ENCODE data around the gene BCAP31. TPM values are rescaled to one million over a fixed set of nuclear protein-coding genes. Genes with fewer than 3 reads are reported as not detected.

Gene BCAP31
- total and polyA plus RNA-seq, 2 of the 13 experiments (the other 11 are each of a cell fraction or from before 2014, with no cell fraction given): 139 to 178 TPM

DNA sequence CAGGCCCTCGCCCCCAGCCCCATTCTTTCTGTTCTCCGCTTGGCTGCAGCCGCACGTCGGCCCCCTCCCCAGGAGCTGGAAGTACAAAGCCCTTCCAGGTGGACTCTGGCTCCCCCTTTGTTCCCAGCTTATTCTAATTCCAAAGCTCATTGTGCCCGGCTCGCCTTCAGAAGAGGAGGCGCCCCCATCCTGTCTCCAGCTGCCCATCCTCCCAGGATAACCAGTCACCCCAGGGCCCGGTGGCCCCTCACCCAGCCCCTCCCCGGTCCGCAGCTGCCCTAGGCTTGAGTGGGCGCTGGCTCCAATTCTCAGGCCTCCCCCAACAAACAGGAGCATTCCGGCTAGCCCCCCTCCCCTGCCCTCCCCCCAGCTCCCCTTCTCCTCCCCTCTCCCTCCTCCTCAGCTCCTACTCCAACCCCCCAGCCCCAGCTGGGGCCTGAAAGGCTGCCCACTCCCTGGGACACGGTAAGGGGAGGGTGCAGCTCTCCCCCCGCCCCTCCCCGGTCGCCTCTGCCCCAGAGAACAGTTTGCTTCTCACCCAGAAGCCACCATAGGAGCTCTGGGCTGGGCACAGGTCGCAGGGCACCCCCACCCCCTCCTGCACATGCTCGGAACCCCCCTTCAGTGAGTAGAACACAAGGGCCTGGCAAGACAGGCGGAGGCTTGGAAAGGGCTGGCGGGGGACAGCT is 39.6 kb downstream of the BCAP31 start (continued):
- TF ChIP-seq, protein P1, sequence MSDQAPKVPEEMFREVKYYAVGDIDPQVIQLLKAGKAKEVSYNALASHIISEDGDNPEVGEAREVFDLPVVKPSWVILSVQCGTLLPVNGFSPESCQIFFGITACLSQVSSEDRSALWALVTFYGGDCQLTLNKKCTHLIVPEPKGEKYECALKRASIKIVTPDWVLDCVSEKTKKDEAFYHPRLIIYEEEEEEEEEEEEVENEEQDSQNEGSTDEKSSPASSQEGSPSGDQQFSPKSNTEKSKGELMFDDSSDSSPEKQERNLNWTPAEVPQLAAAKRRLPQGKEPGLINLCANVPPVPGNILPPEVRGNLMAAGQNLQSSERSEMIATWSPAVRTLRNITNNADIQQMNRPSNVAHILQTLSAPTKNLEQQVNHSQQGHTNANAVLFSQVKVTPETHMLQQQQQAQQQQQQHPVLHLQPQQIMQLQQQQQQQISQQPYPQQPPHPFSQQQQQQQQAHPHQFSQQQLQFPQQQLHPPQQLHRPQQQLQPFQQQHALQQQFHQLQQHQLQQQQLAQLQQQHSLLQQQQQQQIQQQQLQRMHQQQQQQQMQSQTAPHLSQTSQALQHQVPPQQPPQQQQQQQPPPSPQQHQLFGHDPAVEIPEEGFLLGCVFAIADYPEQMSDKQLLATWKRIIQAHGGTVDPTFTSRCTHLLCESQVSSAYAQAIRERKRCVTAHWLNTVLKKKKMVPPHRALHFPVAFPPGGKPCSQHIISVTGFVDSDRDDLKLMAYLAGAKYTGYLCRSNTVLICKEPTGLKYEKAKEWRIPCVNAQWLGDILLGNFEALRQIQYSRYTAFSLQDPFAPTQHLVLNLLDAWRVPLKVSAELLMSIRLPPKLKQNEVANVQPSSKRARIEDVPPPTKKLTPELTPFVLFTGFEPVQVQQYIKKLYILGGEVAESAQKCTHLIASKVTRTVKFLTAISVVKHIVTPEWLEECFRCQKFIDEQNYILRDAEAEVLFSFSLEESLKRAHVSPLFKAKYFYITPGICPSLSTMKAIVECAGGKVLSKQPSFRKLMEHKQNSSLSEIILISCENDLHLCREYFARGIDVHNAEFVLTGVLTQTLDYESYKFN (CRISPR knock-in tag; conservative IDR thresholded peaks at IDR 0.05): peak; percentile 68
- TF ChIP-seq ATF7 (IDR thresholded peaks at IDR 0.05) (no peak), ATF7 (CRISPR knock-in tag; IDR thresholded peaks at IDR 0.05) (no peak), ARNT2 (CRISPR knock-in tag; IDR thresholded peaks at IDR 0.05; ENCODE audit: low read depth) (no peak), ARID2 (CRISPR knock-in tag; IDR thresholded peaks at IDR 0.05; ENCODE audit: borderline replicate concordance) (no peak), ZC3H13 (CRISPR knock-in tag; IDR thresholded peaks at IDR 0.05) (0 out of 2 replicates have a peak, but pooled peaks have one; percentile 40), STAG1 (CRISPR knock-in tag; IDR thresholded peaks at IDR 0.05) (peak; percentile 15; the same call in 1 of the 2 replicates), ZNF512B (CRISPR knock-in tag; IDR thresholded peaks at IDR 0.05; ENCODE audit: borderline replicate concordance) (no peak), CREM (IDR thresholded peaks at IDR 0.05) (0 out of 2 replicates have a peak, but pooled peaks have one; percentile 32), CREM (CRISPR knock-in tag; IDR thresholded peaks at IDR 0.05) (no peak), PHF21A (CRISPR knock-in tag; IDR thresholded peaks at IDR 0.05) (0 out of 2 replicates have a peak, but pooled peaks have one; percentile 44), CEBPZ (IDR thresholded peaks at IDR 0.05; ENCODE audit: low read length) (no peak), ZBTB7A (CRISPR knock-in tag; IDR thresholded peaks at IDR 0.05) (peak; percentile 44; the same call in 1 of the 2 replicates)
- TF ChIP-seq, protein P2, sequence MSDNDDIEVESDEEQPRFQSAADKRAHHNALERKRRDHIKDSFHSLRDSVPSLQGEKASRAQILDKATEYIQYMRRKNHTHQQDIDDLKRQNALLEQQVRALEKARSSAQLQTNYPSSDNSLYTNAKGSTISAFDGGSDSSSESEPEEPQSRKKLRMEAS (IDR thresholded peaks at IDR 0.05): peak; percentile 23; the same call in 1 of the 2 replicates
- TF ChIP-seq, protein P3, sequence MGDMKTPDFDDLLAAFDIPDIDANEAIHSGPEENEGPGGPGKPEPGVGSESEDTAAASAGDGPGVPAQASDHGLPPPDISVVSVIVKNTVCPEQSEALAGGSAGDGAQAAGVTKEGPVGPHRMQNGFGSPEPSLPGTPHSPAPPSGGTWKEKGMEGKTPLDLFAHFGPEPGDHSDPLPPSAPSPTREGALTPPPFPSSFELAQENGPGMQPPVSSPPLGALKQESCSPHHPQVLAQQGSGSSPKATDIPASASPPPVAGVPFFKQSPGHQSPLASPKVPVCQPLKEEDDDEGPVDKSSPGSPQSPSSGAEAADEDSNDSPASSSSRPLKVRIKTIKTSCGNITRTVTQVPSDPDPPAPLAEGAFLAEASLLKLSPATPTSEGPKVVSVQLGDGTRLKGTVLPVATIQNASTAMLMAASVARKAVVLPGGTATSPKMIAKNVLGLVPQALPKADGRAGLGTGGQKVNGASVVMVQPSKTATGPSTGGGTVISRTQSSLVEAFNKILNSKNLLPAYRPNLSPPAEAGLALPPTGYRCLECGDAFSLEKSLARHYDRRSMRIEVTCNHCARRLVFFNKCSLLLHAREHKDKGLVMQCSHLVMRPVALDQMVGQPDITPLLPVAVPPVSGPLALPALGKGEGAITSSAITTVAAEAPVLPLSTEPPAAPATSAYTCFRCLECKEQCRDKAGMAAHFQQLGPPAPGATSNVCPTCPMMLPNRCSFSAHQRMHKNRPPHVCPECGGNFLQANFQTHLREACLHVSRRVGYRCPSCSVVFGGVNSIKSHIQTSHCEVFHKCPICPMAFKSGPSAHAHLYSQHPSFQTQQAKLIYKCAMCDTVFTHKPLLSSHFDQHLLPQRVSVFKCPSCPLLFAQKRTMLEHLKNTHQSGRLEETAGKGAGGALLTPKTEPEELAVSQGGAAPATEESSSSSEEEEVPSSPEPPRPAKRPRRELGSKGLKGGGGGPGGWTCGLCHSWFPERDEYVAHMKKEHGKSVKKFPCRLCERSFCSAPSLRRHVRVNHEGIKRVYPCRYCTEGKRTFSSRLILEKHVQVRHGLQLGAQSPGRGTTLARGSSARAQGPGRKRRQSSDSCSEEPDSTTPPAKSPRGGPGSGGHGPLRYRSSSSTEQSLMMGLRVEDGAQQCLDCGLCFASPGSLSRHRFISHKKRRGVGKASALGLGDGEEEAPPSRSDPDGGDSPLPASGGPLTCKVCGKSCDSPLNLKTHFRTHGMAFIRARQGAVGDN (CRISPR knock-in tag; IDR thresholded peaks at IDR 0.05): peak; percentile 68

All from HepG2 (cell line).